Keratinocyte (primary cell): ENCODE data around the gene NELL1.

ENCODE experiments used
- CTCF ChIP-seq, 3 experiments: IDR thresholded peaks in 1 of 3; conservative IDR thresholded peaks in 1 of 3; optimal IDR thresholded peaks in 1 of 3; 2 replicates in 2 of 3; 3 replicates in 1 of 3; pipeline versions ENCODE3 to v1.5.1; 2011; ENCODE audit warnings: low read length in 3 of 3, mild to moderate bottlenecking in 3 of 3, moderate library complexity in 2 of 3, control low read depth in 1 of 3, inconsistent platforms in 1 of 3; ENCODE audit not compliant: insufficient read depth in 2 of 3; ENCODE audit errors: extremely low read depth in 1 of 3
- EZH2 ChIP-seq: IDR thresholded peaks from one replicate; pipeline ENCODE4 v1.6.1; 2012; ENCODE audit warnings: inconsistent platforms, mild to moderate bottlenecking, low read length, moderate library complexity

- TF ChIP-seq CTCF (optimal IDR thresholded peaks at IDR 0.05 in 1 of 3, IDR thresholded peaks at IDR 0.05 in 1 of 3, conservative IDR thresholded peaks at IDR 0.05 in 1 of 3; ENCODE audit: extremely low read depth in 1 of 3, insufficient read depth in 2 of 3, low read length in 3 of 3) (no peak), EZH2 (no peak)
Observed at GRCh38 chr11:21066030-21066429, 396.6 kb downstream of the NELL1 start.
